Fibroblast of lung (primary cell): ENCODE measurements around the gene STON2. TPM values are rescaled to one million over a fixed set of nuclear protein-coding genes. Genes with fewer than 3 reads are reported as not detected.

Experiments used
- DNase-seq, 2 donors: peaks; one replicate each; pipeline versions ENCODE4 v3.0.0 to v3.0.0-alpha.2; 2010; ENCODE audit warnings: low read depth in 2 of 2
- H2AFZ ChIP-seq: 2 replicates; pipeline ENCODE4 v1.5.1; 2012; ENCODE audit warnings: low read length, control low read depth, inconsistent platforms
- H3K27ac ChIP-seq: 2 replicates; pipeline ENCODE4 v1.5.1; 2011; ENCODE audit warnings: low read length, control low read depth; ENCODE audit not compliant: insufficient read depth
- H3K27me3 ChIP-seq: 2 replicates; pipeline ENCODE4 v1.5.1; 2011; ENCODE audit warnings: mild to moderate bottlenecking, low read length; ENCODE audit not compliant: control insufficient read depth, insufficient read depth
- H3K36me3 ChIP-seq: 2 replicates; pipeline ENCODE4 v1.5.1; 2011; ENCODE audit warnings: low read length; ENCODE audit not compliant: control insufficient read depth, insufficient read depth
- H3K4me1 ChIP-seq: 2 replicates; pipeline ENCODE4 v1.5.1; 2011; ENCODE audit warnings: low read length; ENCODE audit not compliant: control insufficient read depth, insufficient read depth; ENCODE audit errors: extremely low read depth
- H3K4me2 ChIP-seq: 2 replicates; pipeline ENCODE4 v1.5.1; 2011; ENCODE audit warnings: low read length, control low read depth; ENCODE audit not compliant: insufficient read depth; ENCODE audit errors: extremely low read depth
- H3K4me3 ChIP-seq, 4 experiments: fragments of 200-600 bp in 1 of 4; sonication (generic) in 1 of 4; replicated peaks in 1 of 4; 2 replicates each; pipeline ENCODE4 v1.5.1; 2011 to 2016; ENCODE audit warnings: low read length in 4 of 4, low read depth in 3 of 4, mild to moderate bottlenecking in 3 of 4, control low read depth in 2 of 4, inconsistent platforms in 1 of 4, mixed read lengths in 1 of 4; ENCODE audit not compliant: insufficient read depth in 1 of 4; ENCODE audit errors: control extremely low read depth in 1 of 4
- H3K79me2 ChIP-seq: 2 replicates; pipeline ENCODE4 v1.5.1; 2012; ENCODE audit warnings: mild to moderate bottlenecking, low read length, inconsistent platforms; ENCODE audit not compliant: control insufficient read depth, insufficient read depth
- H3K9ac ChIP-seq: 2 replicates; pipeline ENCODE4 v1.5.1; 2011; ENCODE audit warnings: mild to moderate bottlenecking, low read length, control low read depth; ENCODE audit not compliant: insufficient read depth
- H3K9me3 ChIP-seq: 2 replicates; pipeline ENCODE4 v1.5.1; 2012; ENCODE audit warnings: low read depth, low read length; ENCODE audit not compliant: control insufficient read depth, insufficient read depth
- H4K20me1 ChIP-seq: 2 replicates; pipeline ENCODE4 v1.5.1; 2011; ENCODE audit warnings: low read length; ENCODE audit not compliant: control insufficient read depth, insufficient read depth; ENCODE audit errors: extremely low read depth
- CTCF ChIP-seq, 2 donors: IDR thresholded peaks in 1 of 2; conservative IDR thresholded peaks in 1 of 2; 1 replicate in 1 of 2; 2 replicates in 1 of 2; pipeline ENCODE4 v1.5.1; 2011 to 2012; ENCODE audit warnings: low read length in 2 of 2, control low read depth in 1 of 2, inconsistent platforms in 1 of 2, low read depth in 1 of 2, mild to moderate bottlenecking in 1 of 2
- EZH2 ChIP-seq: IDR thresholded peaks from 2 replicates; pipeline ENCODE4 v1.5.1; 2012; ENCODE audit warnings: low read length, control low read depth, mild to moderate bottlenecking; ENCODE audit errors: missing control alignments
- polyA plus RNA-seq, 2 donors: library from polyadenylated mRNA; depleted of rRNA in 1 of 2; stranded (reverse) in 1 of 2; unstranded in 1 of 2; fragments of >200 nt; gene quantifications; 2 replicates each; pipeline ENCODE4 v1.2.1, GENCODE V29; 2011 to 2012; ENCODE audit warnings: missing spikeins in 1 of 2
- total RNA-seq: library from RNA; depleted of rRNA; stranded (reverse); fragments of >200 nt; gene quantifications from 2 replicates; pipeline ENCODE4 v1.2.1, GENCODE V29; 2014

STON2 gene
- total and polyA plus RNA-seq, 2 donors (not counting 1 experiment from before 2014, with no cell fraction given): 1.5 to 52.5 TPM

- no peak overlapping the region for H3K4me3 ChIP-seq
- no peak for TF ChIP-seq CTCF (conservative IDR thresholded peaks at IDR 0.05 in 1 of 2, IDR thresholded peaks at IDR 0.05 in 1 of 2; ENCODE audit: low read depth in 1 of 2, low read length in 2 of 2)
- no peaks in the 10 kb centered on the region for H3K36me3 ChIP-seq
- H2AFZ ChIP-seq: no peak overlapping the region
- no peaks in the 10 kb centered on the region for H4K20me1 ChIP-seq
- no peaks in the 10 kb centered on the region for H3K79me2 ChIP-seq
- H3K9me3 ChIP-seq: no peaks in the 10 kb centered on the region
- H3K4me2 ChIP-seq: no peak overlapping the region
- H3K27ac ChIP-seq: no peak overlapping the region
- no peak overlapping the region for H3K9ac ChIP-seq
- peak; percentile 22 to 23 for DNase-seq
- no peaks in the 10 kb centered on the region for H3K27me3 ChIP-seq
- H3K4me1 ChIP-seq: peaks cover 6% of the 10 kb centered on the region
Observed at GRCh38 chr14:81396113-81396512, 4.0 kb downstream of the STON2 start.

GRCh38 chr14:81394739-81395138 is 5.4 kb downstream of the STON2 start:
- Histone ChIP-seq H3K27me3 (no peaks in the 10 kb centered on the region), H3K4me3 (no peak overlapping the region), H3K36me3 (no peaks in the 10 kb centered on the region), H3K27ac (no peak overlapping the region), H2AFZ (no peak overlapping the region), H3K9me3 (no peaks in the 10 kb centered on the region), H4K20me1 (no peaks in the 10 kb centered on the region), H3K79me2 (no peaks in the 10 kb centered on the region), H3K4me2 (no peak overlapping the region), H3K4me1 (peaks cover 3% of the 10 kb centered on the region), H3K9ac (no peak overlapping the region)
- TF ChIP-seq CTCF (conservative IDR thresholded peaks at IDR 0.05 in 1 of 2, IDR thresholded peaks at IDR 0.05 in 1 of 2; ENCODE audit: low read depth in 1 of 2, low read length in 2 of 2) (no peak), EZH2 (no peak)
- no peak for DNase-seq

GRCh38 chr14:81392976-81393643 is 7.0 kb downstream of the STON2 start:
- Histone ChIP-seq H3K79me2 (no peaks in the 10 kb centered on the region), H2AFZ (no peak overlapping the region), H3K27me3 (no peaks in the 10 kb centered on the region), H3K4me3 (no peak overlapping the region), H3K27ac (no peak overlapping the region), H3K4me2 (no peak overlapping the region), H3K9ac (no peak overlapping the region), H3K36me3 (no peaks in the 10 kb centered on the region), H3K4me1 (peaks cover 3% of the 10 kb centered on the region), H4K20me1 (no peaks in the 10 kb centered on the region), H3K9me3 (no peaks in the 10 kb centered on the region)
- TF ChIP-seq CTCF (conservative IDR thresholded peaks at IDR 0.05 in 1 of 2, IDR thresholded peaks at IDR 0.05 in 1 of 2; ENCODE audit: low read depth in 1 of 2, low read length in 2 of 2): no peak
- DNase-seq: no peak
